GM18870 (cell line): ENCODE measurements around the gene KIF16B.
A peak's percentile ranks its signal among the peaks of the same experiment; 100 is the strongest.
"Not testable (repeated sequence)": the region's sequence is repeated elsewhere in the genome, so short reads cannot be mapped to it uniquely, and the experiment has no call there.

ENCODE experiments used
- ATAC-seq: cut with Tn5 transposase; IDR thresholded peaks from one replicate; pipeline ENCODE4 v1.9.1; 2021; ENCODE audit warnings: moderate library complexity; ENCODE audit not compliant: unreplicated experiment

Gene KIF16B

DNA sequence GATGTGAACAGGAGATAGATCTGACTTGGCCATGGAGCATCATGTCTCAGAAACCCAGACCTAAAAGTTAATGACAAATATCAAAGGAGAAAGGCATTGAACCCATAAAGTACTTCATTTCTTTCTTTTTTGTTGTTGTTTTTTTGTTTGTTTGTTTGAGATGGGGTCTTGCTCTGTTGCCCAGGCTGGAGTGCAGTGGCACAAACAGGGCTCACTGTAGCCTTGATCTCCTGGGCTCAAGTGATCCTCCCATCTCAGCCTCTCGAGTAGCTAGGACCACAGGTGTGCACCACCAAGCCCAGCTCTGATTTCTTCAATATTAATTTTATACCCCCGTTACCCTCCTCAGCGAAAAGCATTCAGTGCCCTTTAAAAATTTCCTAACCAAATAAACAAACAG is 45.8 kb downstream of the KIF16B start:
- no peak for ATAC-seq

GRCh38 chr20:16526433-16527380 is 46.5 kb downstream of the KIF16B start:
- no peak for ATAC-seq

DNA sequence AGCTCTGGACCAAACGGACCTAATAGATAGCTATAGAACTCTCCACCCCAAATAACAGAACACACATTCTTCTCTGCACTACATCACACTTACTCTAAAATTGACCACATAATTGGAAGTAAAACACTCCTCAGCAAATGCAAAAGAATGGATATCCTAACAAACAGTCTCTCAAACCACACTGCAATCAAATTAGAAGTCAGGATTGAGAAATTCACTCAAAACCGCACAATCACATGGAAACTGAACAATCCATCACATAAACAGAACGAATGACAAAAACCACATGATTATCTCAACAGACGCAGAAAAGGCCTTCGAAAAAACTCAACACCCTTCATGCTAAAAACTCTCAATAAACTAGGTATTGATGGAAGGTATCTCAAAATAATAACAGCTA is 50.6 kb downstream of the KIF16B start:
- ATAC-seq = not testable (repeated sequence)

- ATAC-seq = no peak
Measured at GRCh38 chr20:16520154-16520553, 53.1 kb downstream of the KIF16B start.

GRCh38 chr20:16519673-16520072 is 53.6 kb downstream of the KIF16B start:
- ATAC-seq = not testable (repeated sequence)

GRCh38 chr20:16518784-16519084 is 54.5 kb downstream of the KIF16B start:
- no peak for ATAC-seq

- no peak for ATAC-seq
Measured at GRCh38 chr20:16517946-16518783, 55.1 kb downstream of the KIF16B start.

DNA sequence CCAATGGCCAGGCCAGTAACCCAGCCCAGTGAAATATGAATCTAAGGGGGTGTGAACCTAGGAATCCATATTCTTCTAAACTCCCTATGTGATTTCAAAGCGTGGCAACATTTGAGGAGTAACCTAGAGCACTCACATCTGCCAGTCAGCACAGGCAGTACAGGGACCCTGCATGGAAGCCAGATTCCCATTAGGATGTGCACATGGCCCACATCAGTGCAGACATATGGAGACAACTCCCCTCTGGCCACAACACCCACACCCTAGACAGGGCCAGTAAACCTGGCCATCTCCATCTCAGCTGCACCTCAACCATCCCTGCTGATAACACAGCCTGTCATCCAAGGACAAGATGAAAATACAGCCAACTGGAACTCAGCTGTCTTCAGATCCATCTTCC is 56.5 kb downstream of the KIF16B start:
- no peak for ATAC-seq

- no peak for ATAC-seq
Measured at GRCh38 chr20:16515046-16515445, 58.2 kb downstream of the KIF16B start.

- no peak for ATAC-seq
Measured at GRCh38 chr20:16514140-16514539, 59.1 kb downstream of the KIF16B start.

GRCh38 chr20:16505894-16506293 is 67.4 kb downstream of the KIF16B start:
- ATAC-seq = peak; percentile 61

- ATAC-seq = no peak
Measured at GRCh38 chr20:16501301-16501700, 71.9 kb downstream of the KIF16B start.

- ATAC-seq = no peak
Measured at GRCh38 chr20:16500197-16500596, 73.1 kb downstream of the KIF16B start.

GRCh38 chr20:16498526-16499253 is 74.6 kb downstream of the KIF16B start:
- ATAC-seq = no peak

GRCh38 chr20:16497896-16498295 is 75.4 kb downstream of the KIF16B start:
- ATAC-seq = no peak

GRCh38 chr20:16493486-16493885 is 79.8 kb downstream of the KIF16B start:
- ATAC-seq = no peak

DNA sequence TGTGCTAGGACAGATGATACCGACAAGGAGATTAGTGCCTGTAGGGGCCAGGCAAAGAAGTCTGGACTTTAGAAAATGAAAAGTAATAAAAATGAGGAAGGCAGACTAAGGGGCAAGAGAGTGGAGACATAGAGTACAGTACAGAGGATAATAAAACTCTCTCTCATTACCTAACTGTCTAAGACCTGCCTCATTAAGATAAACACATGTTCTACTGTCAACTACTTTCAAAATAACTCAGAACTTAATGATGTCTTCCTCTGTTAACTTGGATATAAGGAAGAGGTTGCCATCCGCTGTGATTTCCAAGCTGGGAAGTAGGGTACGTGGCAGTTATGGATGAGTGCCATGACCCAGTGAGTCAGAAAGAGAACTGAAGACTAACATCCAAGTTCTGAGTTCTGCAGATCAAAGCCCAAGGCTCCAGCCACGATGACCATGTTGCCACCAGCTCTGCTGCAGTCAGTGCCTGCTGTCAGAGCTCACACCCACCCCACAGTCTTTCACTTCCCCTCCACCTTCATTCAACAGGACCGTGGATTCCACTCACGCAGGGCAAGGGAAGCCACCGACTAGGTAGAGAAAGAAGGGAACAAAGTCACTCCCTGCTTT is 81.8 kb downstream of the KIF16B start:
- ATAC-seq = no peak

DNA sequence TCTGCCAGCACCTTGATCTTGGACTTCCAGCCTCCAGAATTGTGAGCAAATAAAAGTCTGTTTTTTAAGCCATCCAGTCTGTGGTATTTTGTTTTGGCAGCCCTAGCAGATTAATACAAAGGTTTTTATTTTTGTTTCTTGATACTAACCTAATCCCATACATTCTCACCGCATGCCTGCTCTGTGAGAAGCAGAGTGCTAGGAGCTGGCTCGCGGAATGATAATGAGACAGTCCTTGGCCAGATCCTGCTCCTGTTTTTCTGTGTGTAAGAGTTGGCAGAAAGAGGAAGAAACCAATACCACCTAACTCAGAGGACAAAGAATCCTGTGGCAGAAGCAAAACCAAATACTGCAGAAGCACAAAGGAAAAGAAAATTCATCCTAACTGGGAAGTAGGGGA is 82.6 kb downstream of the KIF16B start:
- ATAC-seq = no peak

DNA sequence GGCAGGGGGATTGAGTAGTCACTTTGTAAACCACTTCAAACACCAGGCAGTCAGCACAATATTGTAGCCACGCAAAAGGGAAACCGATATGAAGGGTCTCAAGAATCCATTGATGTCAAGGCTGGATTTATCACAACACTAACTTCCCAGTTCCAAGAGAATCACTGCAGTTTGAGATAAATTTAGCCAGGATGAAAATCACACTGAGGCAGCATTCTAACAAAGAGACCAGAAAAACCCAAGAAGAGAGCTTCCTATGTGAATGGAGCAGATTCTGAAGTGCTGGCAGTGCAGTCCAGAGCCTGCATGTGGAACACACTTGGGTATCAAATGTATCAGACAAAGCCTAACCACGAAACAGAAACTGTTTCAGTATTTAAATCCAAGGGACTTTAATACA is 84.6 kb downstream of the KIF16B start:
- ATAC-seq = no peak

DNA sequence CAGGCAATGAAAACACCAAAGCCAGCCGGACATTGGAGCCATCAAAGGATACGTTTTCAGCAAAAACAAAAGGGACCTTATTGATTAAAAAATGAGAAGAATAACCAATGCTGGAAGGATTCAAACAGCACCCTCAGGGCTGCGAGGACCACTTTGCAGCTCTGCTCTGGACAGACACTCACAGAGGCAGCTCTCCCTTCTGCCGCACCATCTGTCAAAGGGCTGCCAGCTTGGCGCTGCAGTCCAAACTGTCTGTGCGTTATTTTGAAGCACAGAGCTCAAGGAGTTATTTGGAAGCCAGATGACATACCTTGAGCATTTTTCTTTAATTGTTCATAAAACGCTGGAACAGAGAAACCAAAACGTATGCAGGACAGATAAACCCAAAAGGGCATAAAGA is 85.2 kb downstream of the KIF16B start:
- no peak for ATAC-seq

DNA sequence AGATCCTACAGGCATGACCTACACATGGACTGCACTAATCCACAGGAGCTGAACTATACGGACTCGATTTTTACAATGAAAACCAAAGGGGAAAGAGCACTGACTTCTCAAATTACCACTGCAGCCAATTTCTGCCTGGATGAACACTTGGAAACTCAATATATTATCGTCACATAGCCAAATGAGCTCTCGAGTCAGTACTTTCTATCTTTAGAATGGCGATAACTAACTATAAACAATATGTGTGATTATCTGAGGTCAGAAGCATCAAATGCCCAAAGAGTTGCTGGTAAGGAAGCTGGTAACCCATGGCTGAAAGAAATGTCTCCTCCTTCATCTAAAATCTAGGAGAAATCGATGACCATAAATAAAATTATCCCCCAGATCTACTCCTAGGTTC is 86.7 kb downstream of the KIF16B start:
- no peak for ATAC-seq
